Ammon's horn (tissue), 1 donor: ENCODE measurements around the gene TUBB2A.

ENCODE experiments used
- DNase-seq: peaks from one replicate; pipeline ENCODE4 v3.0.0-alpha.2; 2016; ENCODE audit warnings: low spot score

Gene TUBB2A

DNA sequence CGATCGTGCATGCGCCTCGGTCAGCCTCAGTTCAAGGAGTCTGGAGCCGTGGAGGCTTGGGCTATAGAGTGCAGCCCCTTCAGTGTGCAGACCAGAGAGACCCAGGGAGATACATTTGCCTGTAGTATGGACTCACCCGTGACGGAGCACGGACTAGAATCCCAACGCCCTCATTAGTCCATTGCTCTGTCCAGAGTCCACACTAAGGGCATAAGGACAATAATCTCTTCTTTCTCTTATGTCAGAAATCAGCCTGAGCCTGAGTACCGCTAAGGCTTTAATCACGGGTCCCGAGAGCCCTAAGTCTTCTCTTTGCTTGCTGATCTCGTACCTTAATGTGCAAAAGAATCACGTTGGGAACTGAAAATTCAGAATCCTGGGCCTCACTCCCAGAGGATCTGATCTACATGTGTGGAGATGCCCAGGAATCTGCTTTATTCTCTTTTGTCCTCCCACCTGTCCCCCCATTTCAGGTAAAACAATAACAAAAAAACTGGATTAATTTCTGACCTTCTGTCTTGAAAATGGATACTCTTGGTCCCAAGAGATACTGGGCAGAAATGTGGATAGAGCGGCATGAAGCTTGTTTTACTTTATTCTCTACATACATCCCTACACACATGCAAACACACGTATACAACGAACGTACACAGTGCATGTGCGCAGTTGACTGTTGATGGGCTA, 38.2 kb downstream of the TUBB2A start:
- no peak for DNase-seq

DNA sequence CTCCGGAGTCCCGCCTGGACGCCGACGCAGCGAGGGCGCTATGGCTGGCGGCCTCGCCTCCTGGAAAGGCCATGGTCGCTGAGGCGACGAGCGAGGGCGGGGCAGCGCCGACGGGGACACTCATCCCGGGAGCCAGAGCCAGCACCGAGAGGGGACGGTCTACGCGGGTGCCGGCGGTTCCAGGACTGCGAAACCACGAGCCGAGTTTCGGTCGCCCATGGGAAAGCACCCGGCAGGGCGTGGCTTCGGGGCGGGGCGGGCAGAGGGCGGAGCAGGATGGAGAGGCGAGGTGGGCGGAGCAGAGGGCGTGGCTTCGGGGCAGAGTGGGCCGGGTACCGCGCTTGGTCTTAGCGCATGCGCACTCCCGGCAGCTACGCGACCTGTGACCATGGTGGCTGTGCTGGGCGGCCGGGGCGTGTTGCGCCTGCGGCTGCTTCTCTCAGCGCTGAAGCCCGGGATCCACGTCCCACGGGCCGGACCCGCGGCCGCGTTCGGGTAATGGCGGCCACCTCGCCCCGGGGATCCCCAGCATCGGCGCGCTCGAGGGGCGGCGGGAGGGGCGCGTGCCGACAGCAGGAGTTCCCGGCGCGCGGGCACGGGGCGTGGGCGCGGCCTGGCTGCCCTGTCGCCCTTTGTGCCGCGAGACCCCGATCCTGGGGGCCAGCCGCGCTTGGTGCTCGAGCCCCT, 38.8 kb downstream of the TUBB2A start, which contains the start of gene BPHL:
TSS of gene BPHL (plus strand) at position 359 of the 687 bp plus-strand sequence. CDS start at position 389, 30 bp downstream.
- peak; percentile 98 for DNase-seq

DNA sequence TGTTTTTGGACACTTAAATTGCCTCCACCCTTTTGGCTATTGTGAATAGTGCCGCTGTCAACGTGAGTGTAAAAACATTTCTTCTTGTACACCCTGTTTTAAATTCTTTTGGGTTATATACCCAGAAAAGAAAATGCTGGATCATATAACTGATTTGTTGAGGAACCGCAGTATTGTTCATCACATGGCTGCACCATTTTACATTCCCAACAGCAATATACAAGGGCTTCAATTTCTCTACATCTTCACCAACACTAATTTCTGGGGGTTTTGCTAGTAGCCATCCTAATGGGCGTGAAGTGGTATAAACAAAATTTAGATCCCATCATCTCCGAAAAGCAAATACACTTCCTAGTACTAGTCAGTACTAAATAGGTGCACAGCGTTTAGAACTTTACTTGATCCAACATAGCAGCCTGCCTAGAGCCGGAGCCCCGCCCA, 39.4 kb downstream of the TUBB2A start:
- DNase-seq: no peak

DNA sequence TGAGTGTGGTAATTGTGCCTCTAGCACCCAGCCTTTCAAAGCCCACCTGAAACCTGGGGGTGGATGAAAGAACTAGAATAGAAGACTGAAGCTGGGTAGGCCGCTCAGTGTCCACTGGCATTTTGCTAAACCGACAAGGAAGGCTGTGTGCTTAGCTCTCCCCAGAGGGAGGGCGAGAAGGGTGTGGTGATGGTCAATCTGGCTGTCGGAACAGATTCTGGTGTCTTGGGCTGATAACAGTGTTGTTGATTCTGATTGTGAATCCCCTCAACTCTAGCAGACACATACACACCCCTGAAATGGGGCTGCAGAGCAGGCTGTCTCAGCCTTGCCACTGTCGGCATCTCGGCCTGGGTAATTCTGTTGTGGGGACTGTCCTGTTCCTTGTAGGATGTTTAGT, 43.0 kb downstream of the TUBB2A start:
- no peak for DNase-seq

DNA sequence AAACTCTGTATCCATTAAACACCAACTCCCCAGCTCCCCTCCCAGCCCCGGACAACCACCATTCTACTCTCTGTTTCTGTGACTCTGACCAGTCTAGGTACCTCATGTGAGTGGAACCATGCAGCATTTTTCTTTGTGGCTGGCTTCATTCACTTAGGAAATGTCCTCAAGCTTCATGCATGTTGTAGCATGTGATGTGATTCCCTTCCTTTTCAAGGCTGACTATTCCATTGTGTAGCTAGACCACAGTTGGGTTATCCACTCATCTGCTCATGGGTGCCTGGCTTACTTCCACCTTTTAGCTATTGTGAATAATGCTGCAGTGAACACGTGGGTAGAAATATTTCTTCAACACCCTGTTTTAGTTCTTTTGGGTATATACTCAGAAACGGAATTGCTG, 47.6 kb downstream of the TUBB2A start:
- DNase-seq: no peak

DNA sequence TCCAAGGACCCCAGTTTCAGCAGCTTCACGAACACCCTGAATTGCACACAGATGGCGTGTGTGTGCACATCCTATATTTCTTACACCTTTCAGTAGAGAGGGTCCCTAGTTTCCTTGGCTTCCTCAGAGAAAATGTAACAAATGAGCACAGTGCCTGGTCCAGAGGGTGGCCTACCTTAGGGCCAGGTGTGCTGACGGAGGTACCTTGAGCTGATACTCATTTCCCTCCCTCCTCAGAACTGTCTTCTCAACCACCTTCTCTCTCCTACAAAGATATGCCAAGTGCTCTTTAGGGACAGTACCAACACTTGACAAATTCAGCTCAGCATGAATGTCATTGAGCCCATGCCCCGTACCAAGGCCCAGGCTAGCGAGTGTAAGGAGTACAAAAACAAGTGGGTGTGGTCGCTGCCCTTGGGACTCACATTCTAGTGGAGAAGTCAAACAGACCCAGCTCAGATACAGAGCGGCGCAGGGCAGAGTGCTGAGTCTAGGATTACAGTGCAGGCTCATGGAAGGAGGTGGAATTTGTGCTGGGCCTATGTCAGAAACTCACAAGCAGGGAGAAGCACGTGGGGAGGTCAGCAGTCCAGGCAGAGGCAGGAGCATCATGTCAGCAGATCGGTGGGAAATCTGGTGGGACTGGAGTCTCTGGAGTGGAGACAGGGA, 48.5 kb downstream of the TUBB2A start:
- no peak for DNase-seq
